GM06990 (cell line): ENCODE data around the gene CCDC149.

Experiments used
- DNase-seq: peaks from one replicate; pipeline ENCODE4 v3.0.0-alpha.2; 2011; ENCODE audit not compliant: insufficient read length; ENCODE audit errors: extremely low read depth
- H3K27me3 ChIP-seq: replicated peaks from 2 replicates; pipeline ENCODE4 v1.6.0; 2011; ENCODE audit warnings: low read length; ENCODE audit not compliant: control insufficient read depth, insufficient read depth
- H3K36me3 ChIP-seq: 2 replicates; pipeline ENCODE4 v1.5.1; 2011; ENCODE audit warnings: low read length; ENCODE audit not compliant: control insufficient read depth, insufficient read depth
- H3K4me3 ChIP-seq: replicated peaks from 2 replicates; pipeline ENCODE4 v1.5.1; 2011; ENCODE audit warnings: low read depth, mild to moderate bottlenecking, control low read depth, low read length
- TF ChIP-seq, protein P1 (sequence below): IDR thresholded peaks from 2 replicates; pipeline ENCODE4 v1.5.1; 2011; ENCODE audit warnings: low read length, control low read depth, mild to moderate bottlenecking, inconsistent platforms; ENCODE audit not compliant: insufficient read depth, poor library complexity, severe bottlenecking

Gene CCDC149

DNA sequence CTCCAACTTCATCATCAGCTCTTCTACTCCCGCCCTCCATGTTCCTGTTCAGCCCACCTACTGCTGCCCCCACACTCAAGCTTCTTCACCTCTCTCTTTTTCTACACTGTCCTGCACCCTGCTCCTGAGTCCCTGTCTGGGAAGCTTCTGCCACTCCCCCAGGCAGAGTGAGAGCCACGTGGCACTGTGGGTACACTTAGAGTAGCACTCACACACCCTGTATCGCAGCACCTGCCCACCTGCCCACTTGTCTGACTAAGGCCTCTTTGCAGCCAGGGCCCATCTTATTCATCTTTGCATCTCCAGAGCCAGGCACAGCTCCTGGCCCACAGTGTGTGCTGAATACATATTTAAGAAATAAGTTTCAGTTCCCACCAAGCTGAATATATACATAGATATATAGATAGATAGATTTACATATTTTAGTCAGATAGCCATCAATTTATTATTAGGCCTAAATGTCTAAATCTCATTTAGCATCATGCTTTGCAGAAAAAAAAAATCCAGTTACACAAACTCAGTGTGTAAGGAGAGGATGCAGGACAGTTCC is 24.9 kb downstream of the CCDC149 start:
- no peak overlapping the region for H3K4me3 ChIP-seq
- no peaks in the 10 kb centered on the region for H3K36me3 ChIP-seq
- TF ChIP-seq, protein P1, sequence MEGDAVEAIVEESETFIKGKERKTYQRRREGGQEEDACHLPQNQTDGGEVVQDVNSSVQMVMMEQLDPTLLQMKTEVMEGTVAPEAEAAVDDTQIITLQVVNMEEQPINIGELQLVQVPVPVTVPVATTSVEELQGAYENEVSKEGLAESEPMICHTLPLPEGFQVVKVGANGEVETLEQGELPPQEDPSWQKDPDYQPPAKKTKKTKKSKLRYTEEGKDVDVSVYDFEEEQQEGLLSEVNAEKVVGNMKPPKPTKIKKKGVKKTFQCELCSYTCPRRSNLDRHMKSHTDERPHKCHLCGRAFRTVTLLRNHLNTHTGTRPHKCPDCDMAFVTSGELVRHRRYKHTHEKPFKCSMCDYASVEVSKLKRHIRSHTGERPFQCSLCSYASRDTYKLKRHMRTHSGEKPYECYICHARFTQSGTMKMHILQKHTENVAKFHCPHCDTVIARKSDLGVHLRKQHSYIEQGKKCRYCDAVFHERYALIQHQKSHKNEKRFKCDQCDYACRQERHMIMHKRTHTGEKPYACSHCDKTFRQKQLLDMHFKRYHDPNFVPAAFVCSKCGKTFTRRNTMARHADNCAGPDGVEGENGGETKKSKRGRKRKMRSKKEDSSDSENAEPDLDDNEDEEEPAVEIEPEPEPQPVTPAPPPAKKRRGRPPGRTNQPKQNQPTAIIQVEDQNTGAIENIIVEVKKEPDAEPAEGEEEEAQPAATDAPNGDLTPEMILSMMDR, result no peak
- H3K27me3 ChIP-seq, result no peaks in the 10 kb centered on the region; the same call in 1 of the 2 replicates
- no peak for DNase-seq

DNA sequence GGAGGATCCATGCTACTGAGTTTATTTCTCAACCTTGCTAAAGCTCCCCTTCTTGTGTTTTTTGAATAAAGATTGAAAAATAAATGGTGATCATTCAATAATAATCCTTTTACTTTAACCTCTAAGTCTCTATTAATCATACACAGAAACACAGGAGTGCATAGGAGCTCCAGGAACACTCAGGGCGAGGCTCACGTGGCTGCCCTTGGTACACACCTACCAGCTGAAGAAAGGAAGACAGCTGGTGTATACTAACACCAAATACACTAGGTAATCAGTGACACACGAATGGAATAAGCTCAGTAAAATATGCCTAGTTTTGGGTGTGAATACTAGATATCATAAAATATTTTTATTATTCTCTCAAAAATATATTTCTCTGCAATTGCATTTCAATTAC is 26.2 kb downstream of the CCDC149 start:
- TF ChIP-seq, protein P1, result no peak

DNA sequence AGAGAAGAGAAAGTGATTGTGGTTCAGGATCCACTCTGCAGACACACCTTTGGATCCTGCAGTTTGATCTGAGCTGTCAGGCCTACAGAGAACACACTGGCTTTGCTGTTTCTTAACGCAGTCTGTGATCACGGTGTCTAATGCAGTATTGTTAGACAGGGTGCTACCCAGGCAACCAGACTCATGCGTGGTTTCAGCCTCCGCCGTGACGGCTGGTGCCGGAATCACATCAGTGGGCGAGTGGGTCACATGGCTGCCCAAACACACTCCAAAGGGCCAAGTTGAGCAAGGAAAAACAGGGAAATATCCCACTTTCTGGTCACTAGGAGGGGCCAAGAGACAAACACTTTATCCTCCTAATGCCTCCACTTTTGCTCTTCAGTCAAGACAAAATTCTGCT is 27.5 kb downstream of the CCDC149 start:
- no peaks in the 10 kb centered on the region; the same call in 1 of the 2 replicates for H3K27me3 ChIP-seq
- TF ChIP-seq, protein P1, result no peak
- no peak for DNase-seq
- H3K36me3 ChIP-seq, result no peaks in the 10 kb centered on the region
- no peak overlapping the region for H3K4me3 ChIP-seq

More for the DNA sequence above, 26.2 kb downstream of the CCDC149 start:
- Histone ChIP-seq H3K4me3 (no peak overlapping the region), H3K27me3 (no peaks in the 10 kb centered on the region; the same call in 1 of the 2 replicates), H3K36me3 (no peaks in the 10 kb centered on the region)
- DNase-seq, result no peak

DNA sequence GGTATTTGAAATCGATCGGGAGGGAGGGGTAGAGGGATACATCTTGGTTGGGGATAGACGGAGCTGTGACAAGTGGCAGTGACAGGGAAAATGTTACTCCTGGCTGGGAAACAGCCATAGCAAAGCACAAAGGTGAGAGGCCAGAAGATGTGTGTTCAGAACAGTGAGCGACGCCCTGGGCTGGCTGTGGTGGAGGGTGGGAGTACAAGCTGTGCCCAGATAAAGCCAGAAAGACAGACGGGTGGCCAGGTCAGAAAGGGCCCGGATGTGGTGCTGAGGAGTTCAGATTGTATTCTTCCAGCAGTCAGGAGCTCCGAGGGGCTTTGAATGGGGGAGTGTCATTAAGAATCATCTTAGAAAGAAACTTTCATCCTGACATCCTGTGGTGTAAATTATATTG is 27.9 kb downstream of the CCDC149 start:
- no peak for DNase-seq
- TF ChIP-seq, protein P1, result no peak
- no peak overlapping the region for H3K4me3 ChIP-seq
- H3K36me3 ChIP-seq, result no peaks in the 10 kb centered on the region
- no peaks in the 10 kb centered on the region; the same call in 1 of the 2 replicates for H3K27me3 ChIP-seq

DNA sequence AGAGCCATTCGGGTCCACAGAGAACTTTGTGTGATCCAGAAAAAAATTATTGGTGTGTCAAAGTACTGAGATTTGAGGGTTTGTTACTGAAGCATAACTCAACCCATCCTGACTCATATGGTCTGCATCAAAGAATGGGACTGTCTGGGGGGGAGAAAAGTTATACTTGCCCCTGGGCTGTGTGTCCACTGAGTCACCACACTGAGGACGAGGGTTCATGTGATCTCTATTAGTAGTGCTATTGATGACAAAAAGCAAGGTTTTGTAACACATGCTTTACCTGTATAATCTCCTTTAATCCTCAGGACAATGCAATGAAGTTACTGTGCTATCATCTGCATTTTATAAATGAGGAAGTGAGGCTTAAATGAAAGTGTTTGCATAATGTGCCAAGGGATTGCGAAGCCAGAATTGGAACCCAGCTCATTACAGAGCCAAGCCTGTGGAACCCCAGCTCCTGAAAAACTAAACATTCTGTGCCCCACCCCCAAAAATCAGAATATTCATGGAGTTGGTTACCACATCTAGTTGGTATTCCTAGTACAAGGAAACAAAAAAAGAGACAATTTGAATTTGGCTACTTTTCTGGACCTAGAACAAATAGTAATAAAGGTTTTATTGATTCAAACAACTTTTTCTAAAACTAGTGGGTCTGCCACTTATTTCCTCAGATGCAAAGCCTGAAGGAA is 31.2 kb downstream of the CCDC149 start:
- H3K27me3 ChIP-seq, result no peaks in the 10 kb centered on the region; the same call in 1 of the 2 replicates
- DNase-seq, result no peak
- TF ChIP-seq, protein P1, result no peak
- no peak overlapping the region for H3K4me3 ChIP-seq
- H3K36me3 ChIP-seq, result no peaks in the 10 kb centered on the region
